Ovary (tissue), 3 donors: ENCODE results near the gene PPP4R3B.

ENCODE experiments used
- CTCF ChIP-seq, 3 donors: fragments of 450-650 bp in 2 of 3; fragments of 200-600 bp in 1 of 3; IDR thresholded peaks; one replicate each; pipeline versions ENCODE4 v1.5.1 to v1.8.0; 2016 to 2022; ENCODE audit warnings: antibody characterized with exemption in 3 of 3, mild to moderate bottlenecking in 1 of 3
- POLR2A ChIP-seq: fragments of 450-650 bp; IDR thresholded peaks from one replicate; pipeline ENCODE4 v1.6.1; 2017; ENCODE audit warnings: antibody characterized with exemption, mild to moderate bottlenecking, moderate library complexity
- donor health status: DM: no; HTN: no; CAD: no.

- TF ChIP-seq POLR2A = no peak
- TF ChIP-seq CTCF (IDR thresholded peaks at IDR 0.05) = no peak
Measured at GRCh38 chr2:55618275-55619055, 1.0 kb upstream of the PPP4R3B start.
